Panc1 (cell line): ENCODE results near the gene RUFY2. TPM values are rescaled to one million over a fixed set of nuclear protein-coding genes. Genes with fewer than 3 reads are reported as not detected.

ENCODE experiments used
- ATAC-seq: fragments of 200-7000 bp; cut with Tn5 transposase; 2 replicates; pipeline ENCODE4 v1.9.1; 2020; ENCODE audit warnings: mild to moderate bottlenecking, moderate library complexity
- BruUV-seq: library from RNA; stranded (reverse); fragments of 400-500 nt; replicated peaks from 2 replicates; lab custom pipeline; 2021; lab: Mats Ljungman, UMichigan
- CTCF ChIA-PET: fragments of 300-600 bp; sonication (Branson Sonifier 250); formaldehyde crosslinking; loops from one replicate; lab custom pipeline; 2022; ENCODE audit warnings: antibody characterized with exemption; lab: Charles Lee
- POLR2A ChIA-PET: fragments of 300-600 bp; sonication (Branson Sonifier 250); formaldehyde crosslinking; loops from one replicate; lab custom pipeline; 2022; ENCODE audit warnings: antibody characterized with exemption; lab: Charles Lee
- DNase-seq: peaks from one replicate; pipeline ENCODE4 v3.0.0-alpha.2; 2010; ENCODE audit warnings: low read depth, low spot score
- H3K27ac ChIP-seq: 2 replicates; pipeline ENCODE4 v1.5.1; 2011; ENCODE audit warnings: mild to moderate bottlenecking, low read length, inconsistent platforms
- H3K27me3 ChIP-seq: fragments of 200-500 bp; sonication (Bioruptor generic); 2 replicates; pipeline ENCODE4 v1.6.0; 2014; ENCODE audit warnings: low read length, inconsistent platforms; ENCODE audit not compliant: control insufficient read depth, insufficient read depth
- H3K36me3 ChIP-seq: fragments of 200-500 bp; sonication (Bioruptor generic); 2 replicates; pipeline ENCODE4 v1.5.1; 2014; ENCODE audit warnings: inconsistent platforms, mild to moderate bottlenecking, low read length, moderate library complexity; ENCODE audit not compliant: control insufficient read depth, insufficient read depth
- H3K4me1 ChIP-seq: 2 replicates; pipeline ENCODE4 v1.5.1; 2011; ENCODE audit warnings: inconsistent platforms, mild to moderate bottlenecking, low read length, moderate library complexity; ENCODE audit not compliant: control insufficient read depth, insufficient read depth
- H3K4me3 ChIP-seq, 2 experiments: 2 replicates each; pipeline ENCODE4 v1.5.1; 2011 to 2012; ENCODE audit warnings: low read depth in 2 of 2, low read length in 2 of 2, mild to moderate bottlenecking in 2 of 2, inconsistent platforms in 1 of 2, moderate library complexity in 1 of 2
- H3K9me3 ChIP-seq: fragments of 200-500 bp; sonication (Bioruptor generic); 2 replicates; pipeline ENCODE4 v1.5.1; 2014; ENCODE audit warnings: low read depth, mild to moderate bottlenecking, inconsistent platforms, low read length, moderate library complexity; ENCODE audit not compliant: control insufficient read depth, insufficient read depth
- CTCF ChIP-seq: fragments of 450-650 bp; IDR thresholded peaks from 2 replicates; pipeline ENCODE4 v1.5.1; 2017; ENCODE audit warnings: mild to moderate bottlenecking
- POLR2AphosphoS5 ChIP-seq: IDR thresholded peaks from 2 replicates; pipeline ENCODE4 v1.6.1; 2012; ENCODE audit warnings: mild to moderate bottlenecking, low read depth, low read length, moderate library complexity
- REST ChIP-seq, 2 experiments: IDR thresholded peaks; 2 replicates each; pipeline ENCODE4 v1.6.1; 2011 to 2012; ENCODE audit warnings: low read depth in 2 of 2, control low read depth in 1 of 2, low read length in 1 of 2, mild to moderate bottlenecking in 1 of 2, moderate library complexity in 1 of 2; ENCODE audit not compliant: insufficient read depth in 1 of 2
- SIN3A ChIP-seq: IDR thresholded peaks from 2 replicates; pipeline ENCODE4 v1.6.1; 2012; ENCODE audit warnings: low read depth, mild to moderate bottlenecking, low read length, moderate library complexity, borderline replicate concordance; ENCODE audit not compliant: insufficient read depth
- TCF7L2 ChIP-seq: IDR thresholded peaks from 2 replicates; pipeline ENCODE4 v1.6.1; 2011; ENCODE audit warnings: mild to moderate bottlenecking, low read depth, low read length, inconsistent platforms
- in situ Hi-C: cut with HindIII; loops from 2 replicates; pipeline ENCODE4 v1.10.0; 2016; ENCODE audit warnings: low sequenced_read_pairs, low pct_unique_long_range_greater_than_20kb
- intact Hi-C: fragments of 100-400 bp; cut with micrococcal nuclease; formaldehyde crosslinking; loops from one replicate; pipeline ENCODE4 v1.10.0; 2022; ENCODE audit not compliant: unreplicated experiment
- total RNA-seq: library from RNA; stranded (reverse); gene quantifications from one replicate; pipeline ENCODE4 v1.2.1, GENCODE V29; 2021; ENCODE audit not compliant: unreplicated experiment

Gene RUFY2
- total RNA-seq, 1 experiment from 2014 or later, result 25.1 TPM

GRCh38 chr10:68397005-68397404 lies 10.1 kb downstream of the RUFY2 start:
- H3K9me3 ChIP-seq, result no peaks in the 10 kb centered on the region
- ChIA-PET CTCF (no interaction called here), POLR2A (interaction anchor here (0.5 kb wide), 1 partner anchor 64 kb away, joined by 3 read pairs; the partner anchor contains the start of gene PBLD)
- ATAC-seq, result no peak
- peaks cover 13% of the 10 kb centered on the region; the same call in 1 of the 2 replicates for H3K36me3 ChIP-seq
- in situ Hi-C loops (loop anchor here (10.0 kb wide), 1 partner anchor 58 kb away; no protein-coding TSS in a partner anchor), intact Hi-C loops (no loop called here)
- H3K4me1 ChIP-seq, result no peaks in the 10 kb centered on the region
- BruUV-seq, result no TSS peak
- TF ChIP-seq CTCF (no peak), REST (IDR thresholded peaks at IDR 0.05; ENCODE audit: insufficient read depth in 1 of 2, low read depth in 2 of 2, low read length in 1 of 2) (no peak), POLR2AphosphoS5 (no peak), TCF7L2 (no peak), SIN3A (no peak)
- H3K4me3 ChIP-seq, result no peak overlapping the region
- no peaks in the 10 kb centered on the region for H3K27me3 ChIP-seq
- no peak for DNase-seq
- H3K27ac ChIP-seq, result no peak overlapping the region

- intact Hi-C loops (no loop called here), in situ Hi-C loops (no loop called here)
- no TSS peak for BruUV-seq
- Histone ChIP-seq H3K9me3 (no peaks in the 10 kb centered on the region), H3K4me3 (no peak overlapping the region), H3K27ac (no peak overlapping the region), H3K27me3 (no peaks in the 10 kb centered on the region), H3K4me1 (no peaks in the 10 kb centered on the region), H3K36me3 (peaks cover 35% of the 10 kb centered on the region)
- TF ChIP-seq REST (IDR thresholded peaks at IDR 0.05; ENCODE audit: insufficient read depth in 1 of 2, low read depth in 2 of 2, low read length in 1 of 2) (no peak), SIN3A (no peak), CTCF (no peak), POLR2AphosphoS5 (no peak), TCF7L2 (no peak)
- ChIA-PET POLR2A (no interaction called here), CTCF (no interaction called here)
- ATAC-seq, result no peak
- DNase-seq, result no peak
Observed at GRCh38 chr10:68385740-68386139, 21.3 kb downstream of the RUFY2 start.
